ENCODE measurements around the gene HEYL.

HEYL gene

GRCh38 chr1:39646232-39647081, 7.0 kb upstream of the HEYL start:
- Histone ChIP-seq H3K27me3 (replicated peaks; ENCODE audit: control insufficient read depth, insufficient read depth, low read length) (no peaks in the 10 kb centered on the region), H3K4me3 (replicated peaks; ENCODE audit: low read depth, low read length) (no peak overlapping the region), H3K36me3 (ENCODE audit: control insufficient read depth, insufficient read depth, low read length) (no peaks in the 10 kb centered on the region)
- no peak for TF ChIP-seq CTCF (IDR thresholded peaks at IDR 0.05; ENCODE audit: insufficient read depth, low read length, poor library complexity, severe bottlenecking)
- DNase-seq (ENCODE audit: extremely low read depth, insufficient read length) = no peak

- no peak for TF ChIP-seq CTCF (IDR thresholded peaks at IDR 0.05; ENCODE audit: insufficient read depth, low read length, poor library complexity, severe bottlenecking)
- Histone ChIP-seq H3K36me3 (ENCODE audit: control insufficient read depth, insufficient read depth, low read length) (no peaks in the 10 kb centered on the region), H3K27me3 (replicated peaks; ENCODE audit: control insufficient read depth, insufficient read depth, low read length) (no peaks in the 10 kb centered on the region; the same call in 1 of the 2 replicates), H3K4me3 (replicated peaks; ENCODE audit: low read depth, low read length) (no peak overlapping the region)
- DNase-seq (ENCODE audit: extremely low read depth, insufficient read length) = no peak
Observed at GRCh38 chr1:39645411-39646043, 6.1 kb upstream of the HEYL start.

GRCh38 chr1:39643705-39644104, 4.3 kb upstream of the HEYL start:
- no peak for DNase-seq (ENCODE audit: extremely low read depth, insufficient read length)
- no peaks in the 10 kb centered on the region; the same call in 1 of the 2 replicates for H3K27me3 ChIP-seq (replicated peaks; ENCODE audit: control insufficient read depth, insufficient read depth, low read length)
- no peak overlapping the region for H3K4me3 ChIP-seq (replicated peaks; ENCODE audit: low read depth, low read length)
- TF ChIP-seq CTCF (IDR thresholded peaks at IDR 0.05; ENCODE audit: insufficient read depth, low read length, poor library complexity, severe bottlenecking) = no peak
- no peaks in the 10 kb centered on the region for H3K36me3 ChIP-seq (ENCODE audit: control insufficient read depth, insufficient read depth, low read length)

DNA sequence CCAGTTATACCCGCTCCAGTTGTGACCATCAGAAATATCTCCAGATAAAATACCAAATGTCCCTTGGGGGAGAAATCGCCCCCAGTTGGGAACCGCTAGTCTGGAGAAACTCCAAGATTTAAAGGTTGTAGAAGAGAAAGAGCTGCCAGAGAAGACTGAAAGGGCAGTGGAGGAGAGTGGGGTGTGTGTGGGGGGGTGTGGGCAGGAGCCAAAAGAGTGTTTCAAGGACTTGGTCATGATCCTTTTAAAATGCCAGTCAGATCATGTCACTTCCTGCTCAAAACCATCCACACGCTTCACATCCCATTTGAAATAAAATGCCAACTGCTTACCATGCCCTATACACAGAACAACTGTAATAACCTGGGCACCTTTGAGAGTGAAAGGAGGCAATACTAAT, 3.4 kb upstream of the HEYL start:
- Histone ChIP-seq H3K36me3 (ENCODE audit: control insufficient read depth, insufficient read depth, low read length) (no peaks in the 10 kb centered on the region), H3K27me3 (replicated peaks; ENCODE audit: control insufficient read depth, insufficient read depth, low read length) (peaks cover 1% of the 10 kb centered on the region; the same call in 1 of the 2 replicates), H3K4me3 (replicated peaks; ENCODE audit: low read depth, low read length) (no peak overlapping the region)
- no peak for DNase-seq (ENCODE audit: extremely low read depth, insufficient read length)
- TF ChIP-seq CTCF (IDR thresholded peaks at IDR 0.05; ENCODE audit: insufficient read depth, low read length, poor library complexity, severe bottlenecking) = no peak

- Histone ChIP-seq H3K36me3 (ENCODE audit: control insufficient read depth, insufficient read depth, low read length) (no peaks in the 10 kb centered on the region), H3K27me3 (replicated peaks; ENCODE audit: control insufficient read depth, insufficient read depth, low read length) (peaks cover 1% of the 10 kb centered on the region; the same call in 1 of the 2 replicates), H3K4me3 (replicated peaks; ENCODE audit: low read depth, low read length) (no peak overlapping the region)
- no peak for TF ChIP-seq CTCF (IDR thresholded peaks at IDR 0.05; ENCODE audit: insufficient read depth, low read length, poor library complexity, severe bottlenecking)
- DNase-seq (ENCODE audit: extremely low read depth, insufficient read length) = no peak
Observed at GRCh38 chr1:39640861-39641260, 1.4 kb upstream of the HEYL start.
